HEK293 (cell line): ENCODE results near the gene NDUFS7.

Experiments
- CTCF ChIA-PET: fragments of 350-600 bp; formaldehyde crosslinking; extraction: SDS; loops from one replicate; lab custom pipeline; 2021; ENCODE audit warnings: antibody characterized with exemption; lab: Yijun Ruan, JAX
- POLR2A ChIA-PET: fragments of 300-600 bp; formaldehyde crosslinking; extraction: SDS; loops from one replicate; lab custom pipeline; 2020; ENCODE audit warnings: antibody characterized with exemption, inconsistent platforms; lab: Yijun Ruan, JAX
- H3K27ac ChIP-seq: fragments of 200-500 bp; sonication (Bioruptor generic); 2 replicates; pipeline ENCODE4 v1.5.1; 2014; ENCODE audit warnings: low read depth, low read length, control low read depth, inconsistent platforms; ENCODE audit errors: extremely low read depth
- H3K36me3 ChIP-seq, 2 experiments: fragments of 200-500 bp in 1 of 2; sonication (Bioruptor generic) in 1 of 2; 1 replicate in 1 of 2; 2 replicates in 1 of 2; pipeline ENCODE4 v1.5.1; 2014 to 2017; ENCODE audit warnings: inconsistent platforms in 2 of 2, low read length in 2 of 2; ENCODE audit not compliant: control insufficient read depth in 2 of 2, insufficient read depth in 1 of 2
- H3K4me1 ChIP-seq: fragments of 200-500 bp; sonication (Bioruptor generic); 2 replicates; pipeline ENCODE4 v1.5.1; 2014; ENCODE audit warnings: mild to moderate bottlenecking, low read length, inconsistent platforms; ENCODE audit not compliant: control insufficient read depth, insufficient read depth
- H3K4me3 ChIP-seq: 2 replicates; pipeline ENCODE4 v1.5.1; 2011; ENCODE audit warnings: low read depth, mild to moderate bottlenecking, control low read depth, low read length, moderate library complexity
- H3K9me3 ChIP-seq: fragments of 200-500 bp; sonication (Bioruptor generic); 2 replicates; pipeline ENCODE4 v1.5.1; 2014; ENCODE audit warnings: low read depth, low read length, inconsistent platforms; ENCODE audit not compliant: control insufficient read depth, insufficient read depth
- BCL11A ChIP-seq: fragments of 450-650 bp; formaldehyde crosslinking; IDR thresholded peaks from 2 replicates; pipeline ENCODE4 v1.5.1; 2016; ENCODE audit warnings: low read depth, missing biosample characterization, missing genetic modification characterization
- EGR2 ChIP-seq: fragments of 450-650 bp; formaldehyde crosslinking; IDR thresholded peaks from 2 replicates; pipeline ENCODE4 v1.5.1; 2016; ENCODE audit warnings: low read depth, missing biosample characterization, missing genetic modification characterization
- GLIS2 ChIP-seq: fragments of 450-650 bp; formaldehyde crosslinking; IDR thresholded peaks from 2 replicates; pipeline ENCODE4 v1.5.1; 2016; ENCODE audit warnings: missing biosample characterization, missing genetic modification characterization
- KLF16 ChIP-seq: fragments of 450-650 bp; formaldehyde crosslinking; IDR thresholded peaks from 2 replicates; pipeline ENCODE4 v1.5.1; 2017; ENCODE audit warnings: missing biosample characterization, missing genetic modification characterization
- OSR2 ChIP-seq: fragments of 450-650 bp; formaldehyde crosslinking; IDR thresholded peaks from 2 replicates; pipeline ENCODE4 v1.5.1; 2016; ENCODE audit warnings: missing biosample characterization, missing genetic modification characterization
- REPIN1 ChIP-seq: fragments of 450-650 bp; formaldehyde crosslinking; IDR thresholded peaks from 2 replicates; pipeline ENCODE4 v1.5.1; 2017; ENCODE audit warnings: missing biosample characterization, missing genetic modification characterization, low read depth
- SP3 ChIP-seq: fragments of 450-650 bp; formaldehyde crosslinking; IDR thresholded peaks from 2 replicates; pipeline ENCODE4 v1.5.1; 2016; ENCODE audit warnings: missing biosample characterization, missing genetic modification characterization
- ZBTB8A ChIP-seq: fragments of 450-650 bp; formaldehyde crosslinking; IDR thresholded peaks from 2 replicates; pipeline ENCODE4 v1.5.1; 2016; ENCODE audit warnings: missing biosample characterization, missing genetic modification characterization
- ZFHX2 ChIP-seq: fragments of 450-650 bp; formaldehyde crosslinking; conservative IDR thresholded peaks from 2 replicates; pipeline ENCODE4 v1.5.1; 2016; ENCODE audit warnings: missing biosample characterization, missing genetic modification characterization
- ZFP41 ChIP-seq: fragments of 450-650 bp; formaldehyde crosslinking; IDR thresholded peaks from 2 replicates; pipeline ENCODE4 v1.5.1; 2016; ENCODE audit warnings: missing biosample characterization, missing genetic modification characterization, borderline replicate concordance
- ZNF121 ChIP-seq: fragments of 450-650 bp; formaldehyde crosslinking; IDR thresholded peaks from 2 replicates; pipeline ENCODE4 v1.5.1; 2016; ENCODE audit warnings: missing biosample characterization, missing genetic modification characterization
- ZNF18 ChIP-seq: fragments of 450-650 bp; formaldehyde crosslinking; IDR thresholded peaks from 2 replicates; pipeline ENCODE4 v1.5.1; 2016; ENCODE audit warnings: missing biosample characterization, missing genetic modification characterization
- ZNF311 ChIP-seq: fragments of 450-650 bp; formaldehyde crosslinking; IDR thresholded peaks from 2 replicates; pipeline ENCODE4 v1.5.1; 2017; ENCODE audit warnings: missing biosample characterization, missing genetic modification characterization, borderline replicate concordance
- ZNF335 ChIP-seq: fragments of 450-650 bp; formaldehyde crosslinking; conservative IDR thresholded peaks from 2 replicates; pipeline ENCODE4 v1.5.1; 2016; ENCODE audit warnings: missing biosample characterization, missing genetic modification characterization
- ZNF354C ChIP-seq: fragments of 450-650 bp; formaldehyde crosslinking; IDR thresholded peaks from 2 replicates; pipeline ENCODE4 v1.5.1; 2016; ENCODE audit warnings: missing biosample characterization, missing genetic modification characterization, low read depth, borderline replicate concordance
- ZNF391 ChIP-seq: fragments of 450-650 bp; formaldehyde crosslinking; IDR thresholded peaks from 2 replicates; pipeline ENCODE4 v1.5.1; 2016; ENCODE audit warnings: low read depth, missing biosample characterization, missing genetic modification characterization, borderline replicate concordance
- ZNF510 ChIP-seq: fragments of 450-650 bp; formaldehyde crosslinking; IDR thresholded peaks from 2 replicates; pipeline ENCODE4 v1.5.1; 2018; ENCODE audit warnings: mild to moderate bottlenecking, missing genetic modification characterization, missing biosample characterization; ENCODE audit not compliant: insufficient replicate concordance
- ZNF560 ChIP-seq: fragments of 450-650 bp; formaldehyde crosslinking; IDR thresholded peaks from 2 replicates; pipeline ENCODE4 v1.5.1; 2017; ENCODE audit warnings: missing biosample characterization, missing genetic modification characterization, borderline replicate concordance
- ZNF561 ChIP-seq: fragments of 450-650 bp; IDR thresholded peaks from 2 replicates; pipeline ENCODE4 v1.5.1; 2018; ENCODE audit warnings: missing biosample characterization, missing genetic modification characterization, borderline replicate concordance
- ZNF76 ChIP-seq: fragments of 450-650 bp; formaldehyde crosslinking; IDR thresholded peaks from 2 replicates; pipeline ENCODE4; 2016; ENCODE audit warnings: low read depth, missing biosample characterization, missing genetic modification characterization, borderline replicate concordance
- ZNF776 ChIP-seq: fragments of 450-650 bp; formaldehyde crosslinking; IDR thresholded peaks from 2 replicates; pipeline ENCODE4 v1.5.0; 2017; ENCODE audit warnings: missing biosample characterization, missing genetic modification characterization, borderline replicate concordance
- ZNF785 ChIP-seq: fragments of 450-650 bp; formaldehyde crosslinking; IDR thresholded peaks from 2 replicates; pipeline ENCODE4 v1.5.1; 2016; ENCODE audit warnings: missing biosample characterization, missing genetic modification characterization
- TF ChIP-seq, protein P1 (sequence below): fragments of 450-650 bp; formaldehyde crosslinking; IDR thresholded peaks from 2 replicates; pipeline ENCODE4 v1.5.1; 2017; ENCODE audit warnings: missing biosample characterization, missing genetic modification characterization
- TF ChIP-seq, protein P2 (sequence below): fragments of 450-650 bp; formaldehyde crosslinking; IDR thresholded peaks from 2 replicates; pipeline ENCODE4 v1.5.1; 2016; ENCODE audit warnings: missing biosample characterization, missing genetic modification characterization, low read depth
- TF ChIP-seq, protein P3 (sequence below): fragments of 450-650 bp; formaldehyde crosslinking; optimal IDR thresholded peaks from 2 replicates; pipeline ENCODE3; 2016; ENCODE audit warnings: missing biosample characterization, mild to moderate bottlenecking, missing genetic modification characterization

NDUFS7 gene

GRCh38 chr19:1351381-1351851 lies 32.3 kb upstream of the NDUFS7 start:
- CTCF ChIA-PET, result no interaction called here
- Histone ChIP-seq H3K9me3 (no peaks in the 10 kb centered on the region), H3K27ac (no peak overlapping the region), H3K4me1 (peaks cover 7% of the 10 kb centered on the region), H3K4me3 (no peak overlapping the region), H3K36me3 (no peaks in the 10 kb centered on the region)
- POLR2A ChIA-PET, result interaction anchor here (1.3 kb wide), 1 partner anchor 83 kb away, joined by 4 read pairs; the partner anchor contains the start of gene CIRBP
- TF ChIP-seq OSR2 (tag by site-specific recombination), result no peak
- no peak for TF ChIP-seq EGR2 (tag by site-specific recombination)
- no peak for TF ChIP-seq ZNF785 (tag by site-specific recombination)
- TF ChIP-seq REPIN1, result no peak

DNA sequence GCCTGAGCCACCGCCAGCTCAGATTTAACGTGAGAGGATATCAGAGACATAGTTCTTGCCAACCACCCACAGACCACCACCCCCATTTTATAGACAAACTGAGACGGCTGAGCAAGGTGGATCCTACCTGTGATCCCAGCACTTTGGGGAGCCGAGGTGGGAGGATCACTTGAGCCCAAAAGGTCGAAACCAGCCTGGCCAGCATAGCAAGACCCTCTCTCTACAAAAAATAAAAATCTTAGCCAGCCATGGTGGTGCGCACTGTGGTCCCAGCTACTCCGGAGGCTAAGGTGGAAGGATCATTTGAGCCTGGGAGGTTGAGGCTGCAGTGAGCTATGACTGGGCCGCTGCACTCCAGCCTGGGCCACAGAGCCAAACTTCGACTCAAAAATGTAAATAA lies 30.6 kb upstream of the NDUFS7 start:
- TF ChIP-seq ZFHX2 (tag by site-specific recombination) (no peak), ZNF76 (tag by site-specific recombination) (no peak), ZNF121 (tag by site-specific recombination) (peak; percentile 66; the same call in 1 of the 2 replicates)
- TF ChIP-seq, protein P1, sequence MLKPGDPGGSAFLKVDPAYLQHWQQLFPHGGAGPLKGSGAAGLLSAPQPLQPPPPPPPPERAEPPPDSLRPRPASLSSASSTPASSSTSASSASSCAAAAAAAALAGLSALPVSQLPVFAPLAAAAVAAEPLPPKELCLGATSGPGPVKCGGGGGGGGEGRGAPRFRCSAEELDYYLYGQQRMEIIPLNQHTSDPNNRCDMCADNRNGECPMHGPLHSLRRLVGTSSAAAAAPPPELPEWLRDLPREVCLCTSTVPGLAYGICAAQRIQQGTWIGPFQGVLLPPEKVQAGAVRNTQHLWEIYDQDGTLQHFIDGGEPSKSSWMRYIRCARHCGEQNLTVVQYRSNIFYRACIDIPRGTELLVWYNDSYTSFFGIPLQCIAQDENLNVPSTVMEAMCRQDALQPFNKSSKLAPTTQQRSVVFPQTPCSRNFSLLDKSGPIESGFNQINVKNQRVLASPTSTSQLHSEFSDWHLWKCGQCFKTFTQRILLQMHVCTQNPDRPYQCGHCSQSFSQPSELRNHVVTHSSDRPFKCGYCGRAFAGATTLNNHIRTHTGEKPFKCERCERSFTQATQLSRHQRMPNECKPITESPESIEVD (tag by site-specific recombination), result no peak
- TF ChIP-seq, protein P2, sequence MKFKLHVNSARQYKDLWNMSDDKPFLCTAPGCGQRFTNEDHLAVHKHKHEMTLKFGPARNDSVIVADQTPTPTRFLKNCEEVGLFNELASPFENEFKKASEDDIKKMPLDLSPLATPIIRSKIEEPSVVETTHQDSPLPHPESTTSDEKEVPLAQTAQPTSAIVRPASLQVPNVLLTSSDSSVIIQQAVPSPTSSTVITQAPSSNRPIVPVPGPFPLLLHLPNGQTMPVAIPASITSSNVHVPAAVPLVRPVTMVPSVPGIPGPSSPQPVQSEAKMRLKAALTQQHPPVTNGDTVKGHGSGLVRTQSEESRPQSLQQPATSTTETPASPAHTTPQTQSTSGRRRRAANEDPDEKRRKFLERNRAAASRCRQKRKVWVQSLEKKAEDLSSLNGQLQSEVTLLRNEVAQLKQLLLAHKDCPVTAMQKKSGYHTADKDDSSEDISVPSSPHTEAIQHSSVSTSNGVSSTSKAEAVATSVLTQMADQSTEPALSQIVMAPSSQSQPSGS (tag by site-specific recombination), result no peak
- Histone ChIP-seq H3K9me3 (no peaks in the 10 kb centered on the region), H3K27ac (no peak overlapping the region), H3K4me1 (peaks cover 10% of the 10 kb centered on the region), H3K4me3 (no peak overlapping the region), H3K36me3 (peaks cover 3 to 16% of the 10 kb centered on the region in 2 experiments; a peak in 2 of 3 replicates)
- ChIA-PET POLR2A (no interaction called here), CTCF (no interaction called here)

DNA sequence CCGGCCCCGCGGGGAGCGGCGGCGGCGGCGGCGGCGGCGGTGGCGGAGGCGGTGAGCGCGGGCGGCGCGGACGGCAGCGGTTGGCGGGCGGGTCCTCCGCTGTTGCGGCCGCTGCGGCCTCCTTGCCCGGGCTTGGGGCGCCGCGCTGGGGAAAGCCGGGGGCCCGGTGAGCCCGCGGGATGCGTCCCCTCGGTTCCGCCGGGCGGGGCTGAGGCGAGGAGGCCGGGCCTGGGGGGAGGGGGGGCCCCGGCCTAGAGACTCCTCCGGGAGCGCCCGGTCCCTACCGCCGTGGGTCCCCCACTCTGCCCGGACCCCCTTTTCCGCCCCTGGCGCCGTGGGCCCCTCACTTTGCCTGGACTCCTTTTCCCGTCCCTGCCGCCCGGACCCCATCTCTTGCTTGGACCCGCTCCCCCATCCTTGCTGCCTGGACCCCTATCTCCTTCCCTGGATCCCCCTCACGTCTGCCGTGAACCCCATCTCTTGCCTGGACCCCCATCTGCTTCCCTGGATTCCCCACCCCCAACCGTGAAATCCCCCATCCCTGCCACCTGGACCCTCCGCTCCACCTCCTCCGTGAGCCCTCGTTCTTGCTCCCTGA lies 28.6 kb upstream of the NDUFS7 start:
- CTCF ChIA-PET, result interaction anchor here (0.6 to 1.4 kb wide), 3 partner anchors 50 to 424 kb away, joined by 3 to 5 read pairs (median 5); no protein-coding TSS in a partner anchor
- TF ChIP-seq ZNF391 (tag by site-specific recombination), result 0 out of 2 replicates have a peak, but pooled peaks have one; percentile 34
- TF ChIP-seq, protein P3, sequence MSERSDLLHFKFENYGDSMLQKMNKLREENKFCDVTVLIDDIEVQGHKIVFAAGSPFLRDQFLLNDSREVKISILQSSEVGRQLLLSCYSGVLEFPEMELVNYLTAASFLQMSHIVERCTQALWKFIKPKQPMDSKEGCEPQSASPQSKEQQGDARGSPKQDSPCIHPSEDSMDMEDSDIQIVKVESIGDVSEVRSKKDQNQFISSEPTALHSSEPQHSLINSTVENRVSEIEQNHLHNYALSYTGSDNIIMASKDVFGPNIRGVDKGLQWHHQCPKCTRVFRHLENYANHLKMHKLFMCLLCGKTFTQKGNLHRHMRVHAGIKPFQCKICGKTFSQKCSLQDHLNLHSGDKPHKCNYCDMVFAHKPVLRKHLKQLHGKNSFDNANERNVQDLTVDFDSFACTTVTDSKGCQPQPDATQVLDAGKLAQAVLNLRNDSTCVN (tag by site-specific recombination), result no peak
- TF ChIP-seq ZBTB8A, result 0 out of 2 replicates have a peak, but pooled peaks have one; percentile 9
- TF ChIP-seq ZNF510, result no peak
- TF ChIP-seq SP3 (tag by site-specific recombination), result no peak
- TF ChIP-seq KLF16 (tag by site-specific recombination), result no peak
- TF ChIP-seq ZNF18 (tag by site-specific recombination), result no peak
- TF ChIP-seq ZNF560, result no peak
- TF ChIP-seq BCL11A (tag by site-specific recombination), result no peak
- TF ChIP-seq ZNF335, result 0 out of 2 replicates have a peak, but pooled peaks have one; percentile 47
- no peak for TF ChIP-seq ZNF311 (tag by site-specific recombination)
- TF ChIP-seq ZNF354C (tag by site-specific recombination), result no peak
- TF ChIP-seq ZNF561 (tag by site-specific recombination), result no peak
- TF ChIP-seq ZNF776 (tag by site-specific recombination), result no peak
- no peak for TF ChIP-seq ZFP41 (tag by site-specific recombination)
- no peak for TF ChIP-seq GLIS2 (tag by site-specific recombination)

More for the DNA sequence above, 28.6 kb upstream of the NDUFS7 start:
- peak overlapping the region; percentile 66; the same call in 1 of the 2 replicates for H3K27ac ChIP-seq
- no peaks in the 10 kb centered on the region for H3K9me3 ChIP-seq
- H3K4me3 ChIP-seq, result peak overlapping the region; percentile 77
- peaks cover 3 to 36% of the 10 kb centered on the region in 2 experiments; a peak in 2 of 3 replicates for H3K36me3 ChIP-seq
- POLR2A ChIA-PET, result interaction anchor here (0.9 to 1.3 kb wide), 3 partner anchors 16 to 86 kb away, joined by 3 to 10 read pairs (median 6); partner anchors contain the start of gene CIRBP
- H3K4me1 ChIP-seq, result peaks cover 10% of the 10 kb centered on the region
